GM19328 (cell line): ENCODE measurements around the gene PRRX1.

ENCODE experiments used
- ATAC-seq: cut with Tn5 transposase; IDR thresholded peaks from one replicate; pipeline ENCODE4 v1.9.1; 2021; ENCODE audit warnings: mild to moderate bottlenecking, moderate library complexity; ENCODE audit not compliant: unreplicated experiment

The PRRX1 gene

GRCh38 chr1:170714938-170715337 lies 51.0 kb downstream of the PRRX1 start:
- ATAC-seq, result no peak

- ATAC-seq, result no peak
Measured at GRCh38 chr1:170716835-170717429, 53.0 kb downstream of the PRRX1 start.

GRCh38 chr1:170720661-170721060 lies 56.7 kb downstream of the PRRX1 start:
- ATAC-seq, result no peak

GRCh38 chr1:170721621-170722020 lies 57.7 kb downstream of the PRRX1 start:
- no peak for ATAC-seq

- ATAC-seq, result no peak
Measured at GRCh38 chr1:170723518-170723917, 59.6 kb downstream of the PRRX1 start.

- no peak for ATAC-seq
Measured at GRCh38 chr1:170725326-170725725, 61.4 kb downstream of the PRRX1 start.

- ATAC-seq, result no peak
Measured at GRCh38 chr1:170727963-170728362, 64.0 kb downstream of the PRRX1 start.

GRCh38 chr1:170729225-170730002 lies 65.5 kb downstream of the PRRX1 start:
- ATAC-seq, result no peak

GRCh38 chr1:170730014-170730413 lies 66.1 kb downstream of the PRRX1 start:
- no peak for ATAC-seq

GRCh38 chr1:170730438-170730837 lies 66.5 kb downstream of the PRRX1 start:
- ATAC-seq, result no peak

GRCh38 chr1:170731566-170732251 lies 67.8 kb downstream of the PRRX1 start:
- no peak for ATAC-seq

- no peak for ATAC-seq
Measured at GRCh38 chr1:170732252-170732588, 68.3 kb downstream of the PRRX1 start.

- ATAC-seq, result no peak
Measured at GRCh38 chr1:170734412-170735175, 70.7 kb downstream of the PRRX1 start.

GRCh38 chr1:170735366-170736263 lies 71.7 kb downstream of the PRRX1 start:
- ATAC-seq, result no peak

- ATAC-seq, result no peak
Measured at GRCh38 chr1:170739803-170740202, 75.9 kb downstream of the PRRX1 start.

GRCh38 chr1:170741678-170742077 lies 77.7 kb downstream of the PRRX1 start:
- no peak for ATAC-seq

- no peak for ATAC-seq
Measured at GRCh38 chr1:170742600-170742999, 78.7 kb downstream of the PRRX1 start.

- ATAC-seq, result no peak
Measured at GRCh38 chr1:170743083-170743482, 79.2 kb downstream of the PRRX1 start.

- no peak for ATAC-seq
Measured at GRCh38 chr1:170749549-170749948, 85.6 kb downstream of the PRRX1 start.

GRCh38 chr1:170749959-170750358 lies 86.0 kb downstream of the PRRX1 start:
- ATAC-seq, result no peak
